PC-3 (cell line): Measurements from ENCODE around the gene TBC1D5.

Experiments used
- CTCF ChIP-seq: fragments of 300-600 bp; sonication (generic); conservative IDR thresholded peaks from 2 replicates; pipeline ENCODE4 v1.5.1; 2017; ENCODE audit warnings: antibody characterized with exemption, low read depth, mild to moderate bottlenecking, low read length
- EZH2 ChIP-seq: fragments of 300-600 bp; sonication (generic); IDR thresholded peaks from one replicate; pipeline ENCODE4 v1.6.1; 2017; ENCODE audit warnings: antibody characterized with exemption, mild to moderate bottlenecking, low read length; ENCODE audit not compliant: unreplicated experiment
- EZH2phosphoT487 ChIP-seq: fragments of 300-600 bp; sonication (generic); IDR thresholded peaks from 2 replicates; pipeline ENCODE4 v1.6.1; 2018; ENCODE audit warnings: mild to moderate bottlenecking, antibody characterized with exemption, low read length, borderline replicate concordance

- TF ChIP-seq CTCF (no peak), EZH2phosphoT487 (no peak), EZH2 (no peak)
Observed at GRCh38 chr3:17320266-17320665, 422.2 kb downstream of the TBC1D5 start.
